ENCODE measurements around the gene SFN. TPM values are rescaled to one million over a fixed set of nuclear protein-coding genes. Genes with fewer than 3 reads are reported as not detected.
A peak's percentile ranks its signal among the peaks of the same experiment; 100 is the strongest.
"Not testable (repeated sequence)": the region's sequence is repeated elsewhere in the genome, so short reads cannot be mapped to it uniquely, and the experiment has no call there.

SFN gene
- total RNA-seq, 1 donor from 2014 or later: not detected

- no peak overlapping the region for H3K9ac ChIP-seq (ENCODE audit: low read depth in 1 of 3, low read length in 3 of 3)
- no peak overlapping the region for H3K4me3 ChIP-seq (ENCODE audit: low read length in 3 of 3)
- H3K9me3 ChIP-seq (ENCODE audit: control insufficient read depth in 3 of 3, low read length in 3 of 3): no peaks in the 10 kb centered on the region
- no peaks in the 10 kb centered on the region for H3K27me3 ChIP-seq (ENCODE audit: control insufficient read depth in 3 of 3, insufficient read depth in 3 of 3, low read length in 3 of 3)
- H3K36me3 ChIP-seq (ENCODE audit: control insufficient read depth in 3 of 3, insufficient read depth in 3 of 3, low read length in 3 of 3): peaks cover 0 to 2% (median 0%) of the 10 kb centered on the region in 3 donors
- H3K4me1 ChIP-seq (ENCODE audit: control insufficient read depth in 3 of 3, insufficient read depth in 3 of 3, low read length in 3 of 3): peaks cover 14 to 22% (median 19%) of the 10 kb centered on the region in 3 donors
- no peak overlapping the region for H3K27ac ChIP-seq (ENCODE audit: low read depth, low read length)
Observed at GRCh38 chr1:26861889-26862378, 1.0 kb upstream of the SFN start.

- Histone ChIP-seq H3K36me3 (ENCODE audit: control insufficient read depth in 3 of 3, insufficient read depth in 3 of 3, low read length in 3 of 3) (no peaks in the 10 kb centered on the region), H3K9ac (ENCODE audit: low read depth in 1 of 3, low read length in 3 of 3) (peak overlapping the region in 2 of 3 donors; percentile 69 to 84), H3K9me3 (ENCODE audit: control insufficient read depth in 3 of 3, low read length in 3 of 3) (no peaks in the 10 kb centered on the region), H3K27me3 (ENCODE audit: control insufficient read depth in 3 of 3, insufficient read depth in 3 of 3, low read length in 3 of 3) (no peaks in the 10 kb centered on the region), H3K4me1 (ENCODE audit: control insufficient read depth in 3 of 3, insufficient read depth in 3 of 3, low read length in 3 of 3) (peaks cover 12 to 22% (median 14%) of the 10 kb centered on the region in 3 donors), H3K27ac (ENCODE audit: low read depth, low read length) (peak overlapping the region; percentile 70), H3K4me3 (ENCODE audit: low read length in 3 of 3) (peak overlapping the region in 2 of 3 donors; percentile 90 to 91)
Observed at GRCh38 chr1:26863685-26864077, 732 bp downstream of the SFN start.

- Histone ChIP-seq H3K9me3 (ENCODE audit: control insufficient read depth in 3 of 3, low read length in 3 of 3) (no peaks in the 10 kb centered on the region), H3K27ac (ENCODE audit: low read depth, low read length) (peak overlapping the region; percentile 97), H3K9ac (ENCODE audit: low read depth in 1 of 3, low read length in 3 of 3) (peak overlapping the region; percentile 91 to 97 (median 95)), H3K27me3 (ENCODE audit: control insufficient read depth in 3 of 3, insufficient read depth in 3 of 3, low read length in 3 of 3) (no peaks in the 10 kb centered on the region), H3K4me3 (ENCODE audit: low read length in 3 of 3) (peak overlapping the region; percentile 90 to 91 (median 91)), H3K36me3 (ENCODE audit: control insufficient read depth in 3 of 3, insufficient read depth in 3 of 3, low read length in 3 of 3) (no peaks in the 10 kb centered on the region), H3K4me1 (ENCODE audit: control insufficient read depth in 3 of 3, insufficient read depth in 3 of 3, low read length in 3 of 3) (peaks cover 12 to 22% (median 14%) of the 10 kb centered on the region in 3 donors)
Observed at GRCh38 chr1:26864610-26865480, 1.9 kb downstream of the SFN start.

- not testable (repeated sequence) for H3K9me3 ChIP-seq (ENCODE audit: control insufficient read depth in 3 of 3, low read length in 3 of 3); H3K9ac ChIP-seq (ENCODE audit: low read depth in 1 of 3, low read length in 3 of 3); H3K27ac ChIP-seq (ENCODE audit: low read depth, low read length); H3K4me1 ChIP-seq (ENCODE audit: control insufficient read depth in 3 of 3, insufficient read depth in 3 of 3, low read length in 3 of 3); H3K27me3 ChIP-seq (ENCODE audit: control insufficient read depth in 3 of 3, insufficient read depth in 3 of 3, low read length in 3 of 3); H3K4me3 ChIP-seq (ENCODE audit: low read length in 3 of 3)
- peaks cover 0 to 12% (median 6%) of the 10 kb centered on the region in 3 donors for H3K36me3 ChIP-seq (ENCODE audit: control insufficient read depth in 3 of 3, insufficient read depth in 3 of 3, low read length in 3 of 3)
Observed at GRCh38 chr1:26873097-26873496, 10.1 kb downstream of the SFN start.

GRCh38 chr1:26874896-26875295 is 11.9 kb downstream of the SFN start:
- Histone ChIP-seq H3K36me3 (ENCODE audit: control insufficient read depth in 3 of 3, insufficient read depth in 3 of 3, low read length in 3 of 3) (peaks cover 10 to 23% (median 17%) of the 10 kb centered on the region in 3 donors), H3K9ac (ENCODE audit: low read depth in 1 of 3, low read length in 3 of 3) (no peak overlapping the region), H3K4me3 (ENCODE audit: low read length in 3 of 3) (no peak overlapping the region), H3K27me3 (ENCODE audit: control insufficient read depth in 3 of 3, insufficient read depth in 3 of 3, low read length in 3 of 3) (no peaks in the 10 kb centered on the region), H3K9me3 (ENCODE audit: control insufficient read depth in 3 of 3, low read length in 3 of 3) (no peaks in the 10 kb centered on the region), H3K27ac (ENCODE audit: low read depth, low read length) (no peak overlapping the region), H3K4me1 (ENCODE audit: control insufficient read depth in 3 of 3, insufficient read depth in 3 of 3, low read length in 3 of 3) (no peaks in the 10 kb centered on the region)

GRCh38 chr1:26877326-26877725 is 14.4 kb downstream of the SFN start:
- H3K9me3 ChIP-seq (ENCODE audit: control insufficient read depth in 3 of 3, low read length in 3 of 3): no peaks in the 10 kb centered on the region
- H3K9ac ChIP-seq (ENCODE audit: low read depth in 1 of 3, low read length in 3 of 3): no peak overlapping the region
- H3K4me3 ChIP-seq (ENCODE audit: low read length in 3 of 3): no peak overlapping the region
- H3K4me1 ChIP-seq (ENCODE audit: control insufficient read depth in 3 of 3, insufficient read depth in 3 of 3, low read length in 3 of 3): no peaks in the 10 kb centered on the region
- no peak overlapping the region for H3K27ac ChIP-seq (ENCODE audit: low read depth, low read length)
- no peaks in the 10 kb centered on the region for H3K27me3 ChIP-seq (ENCODE audit: control insufficient read depth in 3 of 3, insufficient read depth in 3 of 3, low read length in 3 of 3)
- H3K36me3 ChIP-seq (ENCODE audit: control insufficient read depth in 3 of 3, insufficient read depth in 3 of 3, low read length in 3 of 3): peaks cover 21 to 42% (median 33%) of the 10 kb centered on the region in 3 donors

- H3K9ac ChIP-seq (ENCODE audit: low read depth in 1 of 3, low read length in 3 of 3): no peak overlapping the region
- peaks cover 42 to 66% (median 53%) of the 10 kb centered on the region in 3 donors for H3K36me3 ChIP-seq (ENCODE audit: control insufficient read depth in 3 of 3, insufficient read depth in 3 of 3, low read length in 3 of 3)
- no peaks in the 10 kb centered on the region for H3K9me3 ChIP-seq (ENCODE audit: control insufficient read depth in 3 of 3, low read length in 3 of 3)
- no peak overlapping the region for H3K27ac ChIP-seq (ENCODE audit: low read depth, low read length)
- H3K4me3 ChIP-seq (ENCODE audit: low read length in 3 of 3): no peak overlapping the region
- no peaks in the 10 kb centered on the region for H3K27me3 ChIP-seq (ENCODE audit: control insufficient read depth in 3 of 3, insufficient read depth in 3 of 3, low read length in 3 of 3)
- H3K4me1 ChIP-seq (ENCODE audit: control insufficient read depth in 3 of 3, insufficient read depth in 3 of 3, low read length in 3 of 3): no peaks in the 10 kb centered on the region
Observed at GRCh38 chr1:26879793-26880192, 16.8 kb downstream of the SFN start.

GRCh38 chr1:26881611-26882010 is 18.7 kb downstream of the SFN start:
- peaks cover 55 to 75% (median 65%) of the 10 kb centered on the region in 3 donors for H3K36me3 ChIP-seq (ENCODE audit: control insufficient read depth in 3 of 3, insufficient read depth in 3 of 3, low read length in 3 of 3)
- H3K4me1 ChIP-seq (ENCODE audit: control insufficient read depth in 3 of 3, insufficient read depth in 3 of 3, low read length in 3 of 3); H3K9me3 ChIP-seq (ENCODE audit: control insufficient read depth in 3 of 3, low read length in 3 of 3); H3K9ac ChIP-seq (ENCODE audit: low read depth in 1 of 3, low read length in 3 of 3); H3K27ac ChIP-seq (ENCODE audit: low read depth, low read length); H3K27me3 ChIP-seq (ENCODE audit: control insufficient read depth in 3 of 3, insufficient read depth in 3 of 3, low read length in 3 of 3); H3K4me3 ChIP-seq (ENCODE audit: low read length in 3 of 3): not testable (repeated sequence)

GRCh38 chr1:26882696-26883463 is 19.9 kb downstream of the SFN start:
- no peaks in the 10 kb centered on the region for H3K4me1 ChIP-seq (ENCODE audit: control insufficient read depth in 3 of 3, insufficient read depth in 3 of 3, low read length in 3 of 3)
- no peak overlapping the region for H3K9ac ChIP-seq (ENCODE audit: low read depth in 1 of 3, low read length in 3 of 3)
- H3K27ac ChIP-seq (ENCODE audit: low read depth, low read length): no peak overlapping the region
- H3K9me3 ChIP-seq (ENCODE audit: control insufficient read depth in 3 of 3, low read length in 3 of 3): no peaks in the 10 kb centered on the region
- no peak overlapping the region for H3K4me3 ChIP-seq (ENCODE audit: low read length in 3 of 3)
- peaks cover 57 to 74% (median 65%) of the 10 kb centered on the region in 3 donors for H3K36me3 ChIP-seq (ENCODE audit: control insufficient read depth in 3 of 3, insufficient read depth in 3 of 3, low read length in 3 of 3)
- no peaks in the 10 kb centered on the region for H3K27me3 ChIP-seq (ENCODE audit: control insufficient read depth in 3 of 3, insufficient read depth in 3 of 3, low read length in 3 of 3)

Data from skeletal muscle tissue (tissue), 4 donors.